Measurements from ENCODE around the gene HTRA3. TPM values are rescaled to one million over a fixed set of nuclear protein-coding genes. Genes with fewer than 3 reads are reported as not detected.

Gene HTRA3
- total RNA-seq, 1 donor from 2014 or later, result 3.4 TPM

- no peak overlapping the region for H3K27ac Mint-ChIP-seq (ENCODE audit: unreplicated experiment)
- H3K4me1 Mint-ChIP-seq, result peaks cover 6% of the 10 kb centered on the region
- no peaks in the 10 kb centered on the region for H3K9me3 Mint-ChIP-seq
- no peak for TF ChIP-seq CTCF (conservative IDR thresholded peaks at IDR 0.05)
- H3K4me3 Mint-ChIP-seq, result no peak overlapping the region
- H3K27me3 Mint-ChIP-seq (ENCODE audit: low read depth), result no peaks in the 10 kb centered on the region
- no peak for DNase-seq (ENCODE audit: low read depth, low spot score)
- no peaks in the 10 kb centered on the region for H3K36me3 Mint-ChIP-seq (ENCODE audit: low read depth)
These were observed 33.2 kb upstream of the HTRA3 start for GRCh38 chr4:8236106-8236919.

DNA sequence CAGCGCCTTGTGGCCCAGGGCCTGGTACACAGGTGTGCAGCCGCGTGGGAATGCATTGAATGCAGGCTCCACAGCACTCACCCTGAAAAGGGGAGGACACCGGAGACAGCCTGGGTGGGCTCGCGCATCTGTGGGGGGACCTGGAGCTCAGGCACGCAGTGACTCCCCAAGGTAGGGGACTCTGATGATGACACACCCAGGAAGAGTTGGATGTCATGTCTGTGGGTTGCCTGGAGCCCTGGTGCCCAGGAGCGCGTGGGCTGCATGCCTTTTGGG lies 32.7 kb upstream of the HTRA3 start:
- Mint-ChIP-seq H3K4me1 (peaks cover 6% of the 10 kb centered on the region), H3K27me3 (ENCODE audit: low read depth) (no peaks in the 10 kb centered on the region), H3K9me3 (no peaks in the 10 kb centered on the region), H3K4me3 (no peak overlapping the region), H3K27ac (ENCODE audit: unreplicated experiment) (no peak overlapping the region), H3K36me3 (ENCODE audit: low read depth) (no peaks in the 10 kb centered on the region)
- TF ChIP-seq CTCF (conservative IDR thresholded peaks at IDR 0.05), result no peak
- DNase-seq (ENCODE audit: low read depth, low spot score), result no peak

DNA sequence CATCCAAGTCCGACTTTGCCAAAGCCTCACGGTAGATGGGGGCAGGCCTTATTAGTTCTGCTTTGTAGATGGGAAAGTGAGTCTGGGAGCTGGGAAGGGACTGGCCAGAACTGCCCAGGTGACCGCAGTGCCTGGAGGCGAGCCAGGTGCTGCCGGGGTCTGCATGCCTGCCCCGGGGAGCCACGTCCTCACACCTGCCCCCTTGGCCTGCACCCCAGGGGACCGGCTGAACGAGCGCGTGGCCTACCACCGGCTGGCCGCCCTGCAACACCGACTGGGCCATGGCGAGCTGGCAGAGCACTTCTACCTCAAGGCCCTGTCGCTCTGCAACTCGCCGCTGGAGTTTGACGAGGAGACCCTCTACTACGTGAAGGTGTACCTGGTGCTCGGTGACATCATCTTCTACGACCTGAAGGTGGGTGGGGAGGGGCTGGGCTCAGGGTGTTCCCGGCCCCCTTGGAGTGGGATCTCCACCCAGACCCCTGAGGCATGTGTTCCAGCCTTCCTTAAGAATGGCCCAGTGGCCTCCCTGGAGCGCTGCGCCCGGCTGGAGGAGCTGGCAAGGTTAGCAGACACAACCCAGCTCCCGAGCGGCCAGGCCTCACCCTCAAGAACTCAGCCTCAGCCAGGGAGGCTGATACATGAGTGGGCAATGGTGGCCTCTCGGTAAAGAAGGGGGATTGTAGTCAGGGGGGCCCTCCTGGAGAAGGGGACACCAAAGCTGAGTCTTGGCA lies 32.1 kb upstream of the HTRA3 start:
- no peak for DNase-seq (ENCODE audit: low read depth, low spot score)
- no peaks in the 10 kb centered on the region for H3K36me3 Mint-ChIP-seq (ENCODE audit: low read depth)
- no peak overlapping the region for H3K4me3 Mint-ChIP-seq
- no peak for TF ChIP-seq CTCF (conservative IDR thresholded peaks at IDR 0.05)
- H3K27me3 Mint-ChIP-seq (ENCODE audit: low read depth), result no peaks in the 10 kb centered on the region
- no peak overlapping the region for H3K27ac Mint-ChIP-seq (ENCODE audit: unreplicated experiment)
- peaks cover 6% of the 10 kb centered on the region for H3K4me1 Mint-ChIP-seq
- H3K9me3 Mint-ChIP-seq, result no peaks in the 10 kb centered on the region

DNA sequence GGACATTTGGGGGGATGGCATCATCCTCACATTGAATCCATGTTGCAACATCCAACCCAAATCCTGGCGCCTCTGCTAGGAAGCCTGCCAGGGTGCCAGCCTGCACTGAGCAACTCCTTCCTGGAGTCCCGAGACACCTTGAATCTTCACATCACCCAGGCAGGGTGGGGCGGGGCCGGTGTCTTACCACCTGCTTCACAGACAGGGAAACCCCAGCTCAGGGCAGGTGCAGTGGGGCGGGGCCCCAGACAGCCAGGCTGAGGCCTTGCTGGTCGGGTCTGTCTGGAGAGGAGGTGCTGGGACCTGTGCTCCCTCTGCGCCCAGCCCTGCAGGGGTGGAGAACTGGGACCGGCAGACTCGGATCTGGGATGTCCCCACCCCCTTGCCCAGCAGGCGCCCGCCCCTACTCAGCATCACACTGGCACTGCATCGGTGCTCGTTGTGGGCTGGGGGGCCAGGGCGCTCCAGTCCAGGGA lies 31.5 kb upstream of the HTRA3 start:
- no peak for DNase-seq (ENCODE audit: low read depth, low spot score)
- Mint-ChIP-seq H3K4me1 (peaks cover 6% of the 10 kb centered on the region), H3K36me3 (ENCODE audit: low read depth) (no peaks in the 10 kb centered on the region), H3K27me3 (ENCODE audit: low read depth) (no peaks in the 10 kb centered on the region), H3K9me3 (no peaks in the 10 kb centered on the region), H3K4me3 (no peak overlapping the region), H3K27ac (ENCODE audit: unreplicated experiment) (no peak overlapping the region)
- no peak for TF ChIP-seq CTCF (conservative IDR thresholded peaks at IDR 0.05)

DNA sequence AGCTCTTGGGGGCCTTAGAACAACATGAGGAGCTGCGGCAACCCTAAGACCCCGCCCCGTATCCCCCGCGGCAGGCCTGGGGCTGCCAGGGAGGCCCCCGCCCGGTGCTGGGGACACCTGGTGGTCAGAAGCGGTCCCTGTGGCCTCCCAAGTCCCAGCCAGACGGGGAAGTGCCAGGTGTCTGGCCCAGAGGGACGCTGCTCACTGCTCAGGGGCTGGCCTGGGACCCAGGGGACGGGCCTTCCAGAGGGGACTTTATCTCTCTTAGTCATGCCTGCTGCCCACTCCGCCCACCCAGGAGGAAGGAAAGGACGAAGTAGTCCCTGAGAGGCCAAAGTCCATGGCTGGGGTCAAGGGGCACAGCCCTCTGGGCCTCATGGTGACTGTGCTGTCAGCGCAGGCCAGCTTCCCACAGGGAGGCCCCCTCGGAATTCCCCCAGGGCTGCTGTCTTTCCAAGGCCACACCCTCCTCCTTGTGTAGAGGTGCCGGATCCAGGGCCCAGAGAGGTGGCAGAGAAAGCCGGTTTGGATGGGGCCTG lies 31.0 kb upstream of the HTRA3 start:
- Mint-ChIP-seq H3K36me3 (ENCODE audit: low read depth) (no peaks in the 10 kb centered on the region), H3K4me1 (peaks cover 6% of the 10 kb centered on the region), H3K4me3 (no peak overlapping the region), H3K9me3 (no peaks in the 10 kb centered on the region), H3K27ac (ENCODE audit: unreplicated experiment) (peak overlapping the region; percentile 12), H3K27me3 (ENCODE audit: low read depth) (no peaks in the 10 kb centered on the region)
- peak; percentile 29 for DNase-seq (ENCODE audit: low read depth, low spot score)
- TF ChIP-seq CTCF (conservative IDR thresholded peaks at IDR 0.05), result peak; percentile 60

Measured in neural crest cell (in vitro differentiated cells).